Endodermal cell (in vitro differentiated cells): ENCODE data around the gene SMIM11. TPM values are rescaled to one million over a fixed set of nuclear protein-coding genes. Genes with fewer than 3 reads are reported as not detected.
A peak's percentile ranks its signal among the peaks of the same experiment; 100 is the strongest.

Experiments used
- DNase-seq: peaks from one replicate; pipeline ENCODE4 v3.0.0-alpha.2; 2017
- H3K27ac ChIP-seq: 2 replicates; pipeline ENCODE4 v1.5.1; 2013; ENCODE audit warnings: mild to moderate bottlenecking, low read depth, low read length, moderate library complexity
- H3K27me3 ChIP-seq: 2 replicates; pipeline ENCODE4 v1.6.1; 2013; ENCODE audit warnings: mild to moderate bottlenecking, low read length, moderate library complexity; ENCODE audit not compliant: insufficient read depth, control insufficient read depth, poor library complexity, severe bottlenecking
- H3K36me3 ChIP-seq: 2 replicates; pipeline ENCODE4 v1.7.0; 2013; ENCODE audit warnings: mild to moderate bottlenecking, low read length, moderate library complexity; ENCODE audit not compliant: control insufficient read depth, insufficient read depth
- H3K4me1 ChIP-seq: one replicate; pipeline ENCODE4 v1.7.0; 2013; ENCODE audit warnings: low read length; ENCODE audit not compliant: control insufficient read depth, insufficient read depth
- H3K4me3 ChIP-seq: 2 replicates; pipeline ENCODE4 v1.5.1; 2013; ENCODE audit warnings: mild to moderate bottlenecking, low read length, moderate library complexity
- H3K9ac ChIP-seq: 2 replicates; pipeline ENCODE4 v1.6.1; 2013; ENCODE audit warnings: mild to moderate bottlenecking, low read length, moderate library complexity; ENCODE audit not compliant: poor library complexity, severe bottlenecking; ENCODE audit errors: extremely low read depth
- H3K9me3 ChIP-seq: 2 replicates; pipeline ENCODE4 v1.6.1; 2013; ENCODE audit warnings: mild to moderate bottlenecking, low read length, moderate library complexity; ENCODE audit not compliant: control insufficient read depth
- H3K27ac Mint-ChIP-seq: 2 replicates; pipeline ENCODE4 v1.8.0; 2020; ENCODE audit warnings: mixed read lengths
- H3K27me3 Mint-ChIP-seq: 2 replicates; pipeline ENCODE4 v1.8.0; 2021; ENCODE audit warnings: mild to moderate bottlenecking, mixed read lengths; ENCODE audit not compliant: insufficient read depth
- H3K36me3 Mint-ChIP-seq: 2 replicates; pipeline ENCODE4 v1.8.0; 2020; ENCODE audit warnings: low read depth, mixed read lengths
- H3K4me1 Mint-ChIP-seq: 2 replicates; pipeline ENCODE4 v1.8.0; 2020; ENCODE audit warnings: mixed read lengths
- H3K4me3 Mint-ChIP-seq: 2 replicates; pipeline ENCODE4 v1.8.0; 2020; ENCODE audit warnings: mild to moderate bottlenecking, moderate library complexity, mixed read lengths
- H3K9me3 Mint-ChIP-seq: 2 replicates; pipeline ENCODE4 v1.8.0; 2020; ENCODE audit warnings: mild to moderate bottlenecking, mixed read lengths
- WGBS, 2 experiments: methylation state at CpG; one replicate each; pipeline versions ENCODE4 v1.1.5 to v1.1.7; 2013; ENCODE audit warnings: missing lambda C conversion rate in 2 of 2, mixed read lengths in 1 of 2; ENCODE audit not compliant: insufficient coverage in 1 of 2, insufficient read length in 1 of 2; 5-methylcytosine and 5-hydroxymethylcytosine counted together
- total RNA-seq, 2 donors: library from RNA; stranded (reverse); fragmentation: NEBNext Ultra II Directional in 1 of 2; extraction: Animal tissue kit (Norgen Biotek cat#: 25700) in 1 of 2; gene quantifications; 2 replicates in 1 of 2; 3 replicates in 1 of 2; pipeline ENCODE4 v1.2.1, GENCODE V29; 2021
- TF ChIP-seq, protein P1 (sequence below): fragments of 200-600 bp; sonication (generic); conservative IDR thresholded peaks from 2 replicates; pipeline ENCODE4 v1.5.0; 2021; ENCODE audit warnings: antibody characterized with exemption, mild to moderate bottlenecking

SMIM11 gene
- total RNA-seq, 2 donors from 2014 or later, result 2.4 to 10.5 TPM

- Histone ChIP-seq H3K9ac (no peak overlapping the region), H3K36me3 (no peaks in the 10 kb centered on the region), H3K4me1 (no peaks in the 10 kb centered on the region), H3K9me3 (no peaks in the 10 kb centered on the region), H3K27ac (no peak overlapping the region), H3K27me3 (no peaks in the 10 kb centered on the region), H3K4me3 (no peak overlapping the region)
- no peak overlapping the region for H3K27ac Mint-ChIP-seq
- no peak overlapping the region for H3K4me3 Mint-ChIP-seq
- H3K27me3 Mint-ChIP-seq, result peaks cover 11% of the 10 kb centered on the region
- 93 to 96% methylated on average over 3 to 4 of the region's 4 CpGs for WGBS, 2 experiments
- H3K9me3 Mint-ChIP-seq, result peaks cover 15% of the 10 kb centered on the region
- H3K4me1 Mint-ChIP-seq, result no peaks in the 10 kb centered on the region
- no peaks in the 10 kb centered on the region for H3K36me3 Mint-ChIP-seq
- TF ChIP-seq, protein P1, sequence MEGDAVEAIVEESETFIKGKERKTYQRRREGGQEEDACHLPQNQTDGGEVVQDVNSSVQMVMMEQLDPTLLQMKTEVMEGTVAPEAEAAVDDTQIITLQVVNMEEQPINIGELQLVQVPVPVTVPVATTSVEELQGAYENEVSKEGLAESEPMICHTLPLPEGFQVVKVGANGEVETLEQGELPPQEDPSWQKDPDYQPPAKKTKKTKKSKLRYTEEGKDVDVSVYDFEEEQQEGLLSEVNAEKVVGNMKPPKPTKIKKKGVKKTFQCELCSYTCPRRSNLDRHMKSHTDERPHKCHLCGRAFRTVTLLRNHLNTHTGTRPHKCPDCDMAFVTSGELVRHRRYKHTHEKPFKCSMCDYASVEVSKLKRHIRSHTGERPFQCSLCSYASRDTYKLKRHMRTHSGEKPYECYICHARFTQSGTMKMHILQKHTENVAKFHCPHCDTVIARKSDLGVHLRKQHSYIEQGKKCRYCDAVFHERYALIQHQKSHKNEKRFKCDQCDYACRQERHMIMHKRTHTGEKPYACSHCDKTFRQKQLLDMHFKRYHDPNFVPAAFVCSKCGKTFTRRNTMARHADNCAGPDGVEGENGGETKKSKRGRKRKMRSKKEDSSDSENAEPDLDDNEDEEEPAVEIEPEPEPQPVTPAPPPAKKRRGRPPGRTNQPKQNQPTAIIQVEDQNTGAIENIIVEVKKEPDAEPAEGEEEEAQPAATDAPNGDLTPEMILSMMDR, result no peak
- DNase-seq, result peak; percentile 2
These were observed 20.5 kb upstream of the SMIM11 start for GRCh38 chr21:34354836-34355235.

- Histone ChIP-seq H3K9ac (no peak overlapping the region), H3K27ac (no peak overlapping the region), H3K4me1 (no peaks in the 10 kb centered on the region), H3K27me3 (no peaks in the 10 kb centered on the region), H3K4me3 (no peak overlapping the region), H3K9me3 (no peaks in the 10 kb centered on the region), H3K36me3 (no peaks in the 10 kb centered on the region)
- H3K4me1 Mint-ChIP-seq, result no peaks in the 10 kb centered on the region
- H3K4me3 Mint-ChIP-seq, result no peak overlapping the region
- H3K36me3 Mint-ChIP-seq, result no peaks in the 10 kb centered on the region
- peaks cover 15% of the 10 kb centered on the region for H3K9me3 Mint-ChIP-seq
- peak; percentile 14 for DNase-seq
- H3K27ac Mint-ChIP-seq, result no peak overlapping the region
- 89 to 93% methylated on average over 5 of the region's 5 CpGs for WGBS, 2 experiments
- TF ChIP-seq, protein P1, result no peak
- peaks cover 11% of the 10 kb centered on the region for H3K27me3 Mint-ChIP-seq
These were observed 19.7 kb upstream of the SMIM11 start for GRCh38 chr21:34355570-34355969.

- H3K4me3 ChIP-seq, result no peak overlapping the region
- no peaks in the 10 kb centered on the region for H3K27me3 ChIP-seq
- H3K36me3 ChIP-seq, result no peaks in the 10 kb centered on the region
- H3K9me3 ChIP-seq, result no peaks in the 10 kb centered on the region
- H3K9me3 Mint-ChIP-seq, result peaks cover 11% of the 10 kb centered on the region
- no peaks in the 10 kb centered on the region for H3K36me3 Mint-ChIP-seq
- peaks cover 14% of the 10 kb centered on the region for H3K27me3 Mint-ChIP-seq
- TF ChIP-seq, protein P1, result no peak
- no peaks in the 10 kb centered on the region for H3K4me1 ChIP-seq
- 86 to 95% methylated on average over 2 of the region's 2 CpGs for WGBS, 2 experiments
- H3K27ac ChIP-seq, result no peak overlapping the region
- no peak for DNase-seq
- no peaks in the 10 kb centered on the region for H3K4me1 Mint-ChIP-seq
- no peak overlapping the region for H3K4me3 Mint-ChIP-seq
- H3K9ac ChIP-seq, result no peak overlapping the region
- no peak overlapping the region for H3K27ac Mint-ChIP-seq
These were observed 17.4 kb upstream of the SMIM11 start for GRCh38 chr21:34357889-34358288.
